DND-41 (cell line): Measurements from ENCODE around the gene PYGB.

ENCODE experiments used
- ATAC-seq: fragments of 200-7000 bp; cut with Tn5 transposase; 3 replicates; pipeline ENCODE4 v1.9.1; 2021; ENCODE audit warnings: low read depth; ENCODE audit not compliant: insufficient read depth
- DNase-seq: peaks from one replicate; pipeline ENCODE4 v3.0.0-alpha.2; 2020
- H2AFZ ChIP-seq: 2 replicates; pipeline ENCODE4 v1.6.0; 2012; ENCODE audit warnings: low read depth, low read length
- H3K27ac ChIP-seq: 2 replicates; pipeline ENCODE4 v1.5.1; 2012; ENCODE audit warnings: low read length, inconsistent platforms
- H3K27me3 ChIP-seq: fragments of 200-600 bp; sonication (generic); 2 replicates; pipeline ENCODE4 v1.6.0; 2012; ENCODE audit warnings: low read length, mild to moderate bottlenecking, inconsistent platforms; ENCODE audit not compliant: insufficient read depth, poor library complexity
- H3K36me3 ChIP-seq: 2 replicates; pipeline ENCODE4 v1.5.1; 2012; ENCODE audit warnings: low read length, inconsistent platforms; ENCODE audit not compliant: insufficient read depth
- H3K4me1 ChIP-seq: 2 replicates; pipeline ENCODE4 v1.5.1; 2012; ENCODE audit warnings: mild to moderate bottlenecking, low read length; ENCODE audit not compliant: insufficient read depth
- H3K4me2 ChIP-seq: 2 replicates; pipeline ENCODE4 v1.6.0; 2012; ENCODE audit warnings: mild to moderate bottlenecking, moderate library complexity, low read length, inconsistent platforms; ENCODE audit not compliant: insufficient read depth
- H3K4me3 ChIP-seq, 2 experiments: fragments of 200-600 bp in 1 of 2; shearing (Covaris generic) in 1 of 2; 2 replicates each; pipeline ENCODE4 v1.5.1; 2012 to 2016; ENCODE audit warnings: inconsistent platforms in 2 of 2, low read length in 2 of 2, mild to moderate bottlenecking in 2 of 2, low read depth in 1 of 2, moderate library complexity in 1 of 2
- H3K79me2 ChIP-seq: 2 replicates; pipeline ENCODE4 v1.6.0; 2012; ENCODE audit warnings: low read length, inconsistent platforms; ENCODE audit not compliant: insufficient read depth
- H3K9ac ChIP-seq: 2 replicates; pipeline ENCODE4 v1.6.0; 2012; ENCODE audit warnings: low read depth, mild to moderate bottlenecking, inconsistent platforms, low read length, moderate library complexity
- H3K9me3 ChIP-seq: 2 replicates; pipeline ENCODE4 v1.5.1; 2012; ENCODE audit warnings: low read length, moderate library complexity, mild to moderate bottlenecking, inconsistent platforms; ENCODE audit not compliant: insufficient read depth, severe bottlenecking
- H4K20me1 ChIP-seq: 2 replicates; pipeline ENCODE4 v1.6.0; 2012; ENCODE audit warnings: low read length; ENCODE audit not compliant: insufficient read depth
- EZH2 ChIP-seq: IDR thresholded peaks from 3 replicates; pipeline ENCODE4 v1.6.1; 2012; ENCODE audit warnings: borderline replicate concordance, low read depth, mild to moderate bottlenecking, moderate library complexity, low read length, inconsistent platforms; ENCODE audit not compliant: severe bottlenecking
- TF ChIP-seq, protein P1 (sequence below): IDR thresholded peaks from 2 replicates; pipeline ENCODE4 v1.5.1; 2012; ENCODE audit warnings: borderline replicate concordance, low read length, moderate library complexity, mild to moderate bottlenecking; ENCODE audit not compliant: poor library complexity, severe bottlenecking; ENCODE audit errors: extremely low read depth

PYGB gene

GRCh38 chr20:25216199-25216945 is 31.5 kb upstream of the PYGB start:
- DNase-seq (no peak), ATAC-seq (no peak)
- H3K27ac ChIP-seq: no peak overlapping the region
- no peaks in the 10 kb centered on the region for H3K27me3 ChIP-seq
- H3K79me2 ChIP-seq: no peaks in the 10 kb centered on the region
- no peaks in the 10 kb centered on the region for H3K9me3 ChIP-seq
- no peak overlapping the region for H2AFZ ChIP-seq
- TF ChIP-seq, protein P1, sequence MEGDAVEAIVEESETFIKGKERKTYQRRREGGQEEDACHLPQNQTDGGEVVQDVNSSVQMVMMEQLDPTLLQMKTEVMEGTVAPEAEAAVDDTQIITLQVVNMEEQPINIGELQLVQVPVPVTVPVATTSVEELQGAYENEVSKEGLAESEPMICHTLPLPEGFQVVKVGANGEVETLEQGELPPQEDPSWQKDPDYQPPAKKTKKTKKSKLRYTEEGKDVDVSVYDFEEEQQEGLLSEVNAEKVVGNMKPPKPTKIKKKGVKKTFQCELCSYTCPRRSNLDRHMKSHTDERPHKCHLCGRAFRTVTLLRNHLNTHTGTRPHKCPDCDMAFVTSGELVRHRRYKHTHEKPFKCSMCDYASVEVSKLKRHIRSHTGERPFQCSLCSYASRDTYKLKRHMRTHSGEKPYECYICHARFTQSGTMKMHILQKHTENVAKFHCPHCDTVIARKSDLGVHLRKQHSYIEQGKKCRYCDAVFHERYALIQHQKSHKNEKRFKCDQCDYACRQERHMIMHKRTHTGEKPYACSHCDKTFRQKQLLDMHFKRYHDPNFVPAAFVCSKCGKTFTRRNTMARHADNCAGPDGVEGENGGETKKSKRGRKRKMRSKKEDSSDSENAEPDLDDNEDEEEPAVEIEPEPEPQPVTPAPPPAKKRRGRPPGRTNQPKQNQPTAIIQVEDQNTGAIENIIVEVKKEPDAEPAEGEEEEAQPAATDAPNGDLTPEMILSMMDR: no peak
- TF ChIP-seq EZH2: no peak
- no peaks in the 10 kb centered on the region for H3K4me1 ChIP-seq
- peaks cover 92% of the 10 kb centered on the region for H3K36me3 ChIP-seq
- no peak overlapping the region for H3K9ac ChIP-seq
- no peak overlapping the region for H3K4me3 ChIP-seq
- no peaks in the 10 kb centered on the region; the same call in 1 of the 2 replicates for H4K20me1 ChIP-seq
- no peak overlapping the region for H3K4me2 ChIP-seq

GRCh38 chr20:25217161-25218108 is 30.4 kb upstream of the PYGB start:
- Histone ChIP-seq H3K27me3 (no peaks in the 10 kb centered on the region), H3K36me3 (peaks cover 90% of the 10 kb centered on the region)
- TF ChIP-seq, protein P1: no peak
- TF ChIP-seq EZH2: no peak

DNA sequence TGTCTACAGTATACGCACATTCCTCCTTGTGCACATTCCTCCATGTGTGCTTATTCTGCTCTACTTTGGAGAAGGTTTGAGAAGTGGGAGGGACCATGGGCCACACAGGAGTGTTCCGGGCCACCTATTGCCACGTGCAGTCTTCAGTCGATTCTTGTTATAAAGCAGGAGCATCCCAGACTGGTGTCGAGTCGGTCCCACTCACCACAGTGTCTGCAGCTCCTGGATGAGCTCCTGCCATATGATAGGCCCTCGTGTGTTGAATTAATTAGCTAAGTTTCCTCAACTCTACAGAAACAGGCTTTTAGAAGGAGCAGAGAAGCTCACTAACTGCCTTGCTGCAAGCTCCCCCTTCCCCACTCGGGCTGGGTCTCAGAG is 29.8 kb upstream of the PYGB start:
- Histone ChIP-seq H3K36me3 (peaks cover 88% of the 10 kb centered on the region), H3K4me3 (no peak overlapping the region), H4K20me1 (no peaks in the 10 kb centered on the region; the same call in 1 of the 2 replicates), H3K27ac (no peak overlapping the region), H3K9me3 (no peaks in the 10 kb centered on the region), H3K79me2 (no peaks in the 10 kb centered on the region), H3K4me2 (no peak overlapping the region), H2AFZ (no peak overlapping the region), H3K27me3 (no peaks in the 10 kb centered on the region), H3K9ac (no peak overlapping the region), H3K4me1 (no peaks in the 10 kb centered on the region)
- ATAC-seq (no peak), DNase-seq (no peak)
- no peak for TF ChIP-seq EZH2
- TF ChIP-seq, protein P1: no peak

More at GRCh38 chr20:25217161-25218108, 30.4 kb upstream of the PYGB start:
- Histone ChIP-seq H3K79me2 (no peaks in the 10 kb centered on the region), H4K20me1 (no peaks in the 10 kb centered on the region; the same call in 1 of the 2 replicates), H3K4me3 (no peak overlapping the region), H2AFZ (no peak overlapping the region), H3K9ac (no peak overlapping the region), H3K4me2 (no peak overlapping the region), H3K4me1 (no peaks in the 10 kb centered on the region), H3K9me3 (no peaks in the 10 kb centered on the region), H3K27ac (no peak overlapping the region)
- ATAC-seq (no peak), DNase-seq (no peak)
